H1 (cell line): Measurements from ENCODE around the gene RAET1L.

Experiments
- ATF3 ChIP-seq: IDR thresholded peaks from 2 replicates; pipeline ENCODE4 v1.6.1; 2011; ENCODE audit warnings: low read depth, mild to moderate bottlenecking, low read length; ENCODE audit not compliant: insufficient read depth
- CTCF ChIP-seq, 3 experiments: IDR thresholded peaks; 1 replicate in 2 of 3; 2 replicates in 1 of 3; pipeline versions ENCODE4 v1.5.1 to v1.6.1; 2011; ENCODE audit warnings: low read length in 3 of 3, mild to moderate bottlenecking in 3 of 3, inconsistent platforms in 2 of 3, low read depth in 1 of 3, moderate library complexity in 1 of 3; ENCODE audit not compliant: insufficient read depth in 1 of 3; ENCODE audit errors: control extremely low read depth in 1 of 3
- EGR1 ChIP-seq: IDR thresholded peaks from 2 replicates; pipeline ENCODE4 v1.6.1; 2011; ENCODE audit warnings: low read depth, low read length, borderline replicate concordance
- EZH2 ChIP-seq: fragments of 200-600 bp; sonication (generic); IDR thresholded peaks from 2 replicates; pipeline ENCODE4 v1.7.1; 2012; ENCODE audit warnings: low read depth, mild to moderate bottlenecking, moderate library complexity, low read length, inconsistent platforms; ENCODE audit not compliant: severe bottlenecking
- MAX ChIP-seq: IDR thresholded peaks from 2 replicates; pipeline ENCODE4 v1.6.1; 2012; ENCODE audit warnings: inconsistent platforms
- POLR2A ChIP-seq, 2 experiments: IDR thresholded peaks; 1 replicate in 1 of 2; 2 replicates in 1 of 2; pipeline ENCODE4 v1.6.1; 2011; ENCODE audit warnings: low read depth in 2 of 2, low read length in 2 of 2, mild to moderate bottlenecking in 2 of 2; ENCODE audit errors: control extremely low read depth in 1 of 2
- TBP ChIP-seq: IDR thresholded peaks from 2 replicates; pipeline ENCODE4 v1.6.1; 2011; ENCODE audit warnings: low read depth, low read length, improper control_type of control experiment

GRCh38 chr6:150018846-150019580 is 6.3 kb downstream of the RAET1L start:
- TF ChIP-seq CTCF (IDR thresholded peaks at IDR 0.05; ENCODE audit: control extremely low read depth in 1 of 3, insufficient read depth in 1 of 3, low read depth in 1 of 3, low read length in 3 of 3) (no peak), MAX (no peak), EZH2 (no peak), TBP (no peak), POLR2A (IDR thresholded peaks at IDR 0.05; ENCODE audit: control extremely low read depth in 1 of 2, low read depth in 2 of 2, low read length in 2 of 2) (no peak), ATF3 (no peak), EGR1 (no peak)
